Activated B cell treated with CpG ODN at 0.5 μM for 24 hours (primary cell): ENCODE data around the gene NRXN2. TPM values are rescaled to one million over a fixed set of nuclear protein-coding genes. Genes with fewer than 3 reads are reported as not detected.

Experiments used
- ATAC-seq: fragments of 200-7000 bp; cut with Tn5 transposase; one replicate; pipeline ENCODE4 v1.10.0; 2021; ENCODE audit warnings: low read depth, mild to moderate bottlenecking, moderate library complexity
- CTCF ChIA-PET: fragments of 350-600 bp; sonication (Branson Sonifier 250); formaldehyde crosslinking; loops from one replicate; lab custom pipeline; 2021; ENCODE audit warnings: antibody characterized with exemption; lab: Charles Lee
- POLR2A ChIA-PET: fragments of 350-600 bp; sonication (Branson Sonifier 250); formaldehyde crosslinking; loops from one replicate; lab custom pipeline; 2021; ENCODE audit warnings: antibody characterized with exemption; lab: Charles Lee
- DNase-seq: peaks from one replicate; pipeline ENCODE4 v3.0.0; 2022
- H3K27ac Mint-ChIP-seq: one replicate; pipeline ENCODE4 v1.8.0; 2020; ENCODE audit warnings: mixed read lengths
- H3K27me3 Mint-ChIP-seq: one replicate; pipeline ENCODE4 v1.8.0; 2021; ENCODE audit warnings: mixed read lengths
- H3K36me3 Mint-ChIP-seq: one replicate; pipeline ENCODE4 v1.8.0; 2021; ENCODE audit warnings: low read depth, mixed read lengths
- H3K4me1 Mint-ChIP-seq: one replicate; pipeline ENCODE4 v1.8.0; 2021; ENCODE audit warnings: mixed read lengths
- H3K4me3 Mint-ChIP-seq: one replicate; pipeline ENCODE4 v1.8.0; 2020; ENCODE audit warnings: mild to moderate bottlenecking, mixed read lengths
- H3K9me3 Mint-ChIP-seq: one replicate; pipeline ENCODE4 v1.8.0; 2020; ENCODE audit warnings: mixed read lengths
- intact Hi-C: fragments of 100-400 bp; cut with micrococcal nuclease; formaldehyde crosslinking; loops from one replicate; pipeline ENCODE4 v1.15.1; 2024
- total RNA-seq: library from RNA; stranded (reverse); gene quantifications from 2 replicates; pipeline ENCODE4 v1.2.3, GENCODE V29; 2022
- TF ChIP-seq, protein P1 (sequence below): fragments of 200-600 bp; IDR thresholded peaks from one replicate; pipeline ENCODE4 v1.8.0; 2022; ENCODE audit warnings: antibody characterized with exemption, mild to moderate bottlenecking

Gene NRXN2
- total RNA-seq, 1 donor from 2014 or later, result 0.73 TPM

DNA sequence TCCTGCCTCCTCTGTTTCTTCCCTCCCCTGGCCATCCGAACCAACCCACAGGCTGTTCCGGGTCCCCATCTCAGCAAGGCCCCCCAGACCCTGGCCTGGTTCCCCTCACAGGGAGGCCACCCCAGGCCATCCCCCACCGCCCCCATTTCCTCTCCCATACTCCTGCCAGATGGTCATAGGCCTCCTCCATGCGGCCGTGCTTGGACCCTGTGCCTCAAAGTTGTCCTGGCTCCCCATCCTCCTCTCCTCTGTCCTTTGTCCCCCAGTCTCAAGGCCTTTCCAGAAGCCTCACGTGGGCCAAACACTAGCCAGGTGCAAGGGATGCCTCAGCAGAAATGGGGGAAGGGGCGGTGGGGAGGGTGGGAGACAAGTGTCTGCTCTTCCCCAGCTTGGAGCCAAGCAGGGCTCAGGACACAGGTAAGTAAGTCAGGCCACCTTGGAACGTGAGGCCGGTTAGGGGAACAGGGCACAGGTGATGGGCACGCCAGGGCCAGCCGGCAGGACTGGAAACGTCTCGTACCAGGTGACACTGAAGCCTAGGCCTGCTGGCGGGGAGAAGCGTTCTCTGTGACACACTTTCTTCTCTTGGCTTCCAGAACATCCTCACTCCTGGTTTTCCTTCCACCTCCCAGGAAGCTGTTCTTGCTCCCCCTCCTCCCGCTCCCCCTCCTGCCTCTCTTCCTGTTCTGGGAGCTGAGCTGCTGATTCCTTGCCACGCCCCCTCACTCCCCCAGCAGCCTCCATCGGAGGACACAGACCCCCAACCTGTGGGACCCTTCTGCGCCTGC, 163.5 kb downstream of the NRXN2 start:
- DNase-seq, result no peak
- CTCF ChIA-PET, result no interaction called here
- TF ChIP-seq, protein P1, sequence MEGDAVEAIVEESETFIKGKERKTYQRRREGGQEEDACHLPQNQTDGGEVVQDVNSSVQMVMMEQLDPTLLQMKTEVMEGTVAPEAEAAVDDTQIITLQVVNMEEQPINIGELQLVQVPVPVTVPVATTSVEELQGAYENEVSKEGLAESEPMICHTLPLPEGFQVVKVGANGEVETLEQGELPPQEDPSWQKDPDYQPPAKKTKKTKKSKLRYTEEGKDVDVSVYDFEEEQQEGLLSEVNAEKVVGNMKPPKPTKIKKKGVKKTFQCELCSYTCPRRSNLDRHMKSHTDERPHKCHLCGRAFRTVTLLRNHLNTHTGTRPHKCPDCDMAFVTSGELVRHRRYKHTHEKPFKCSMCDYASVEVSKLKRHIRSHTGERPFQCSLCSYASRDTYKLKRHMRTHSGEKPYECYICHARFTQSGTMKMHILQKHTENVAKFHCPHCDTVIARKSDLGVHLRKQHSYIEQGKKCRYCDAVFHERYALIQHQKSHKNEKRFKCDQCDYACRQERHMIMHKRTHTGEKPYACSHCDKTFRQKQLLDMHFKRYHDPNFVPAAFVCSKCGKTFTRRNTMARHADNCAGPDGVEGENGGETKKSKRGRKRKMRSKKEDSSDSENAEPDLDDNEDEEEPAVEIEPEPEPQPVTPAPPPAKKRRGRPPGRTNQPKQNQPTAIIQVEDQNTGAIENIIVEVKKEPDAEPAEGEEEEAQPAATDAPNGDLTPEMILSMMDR, result no peak
- ATAC-seq, result no peak
- POLR2A ChIA-PET, result no interaction called here
- Mint-ChIP-seq H3K27ac (no peak overlapping the region), H3K27me3 (peaks cover 1% of the 10 kb centered on the region), H3K9me3 (no peaks in the 10 kb centered on the region), H3K4me1 (peaks cover 9% of the 10 kb centered on the region), H3K4me3 (no peak overlapping the region), H3K36me3 (no peaks in the 10 kb centered on the region)
- intact Hi-C loops, result no loop called here

GRCh38 chr11:64558869-64559268, 164.1 kb downstream of the NRXN2 start:
- H3K27ac Mint-ChIP-seq, result no peak overlapping the region
- TF ChIP-seq, protein P1, result no peak
- ATAC-seq (no peak), DNase-seq (no peak)
- H3K9me3 Mint-ChIP-seq, result no peaks in the 10 kb centered on the region
- no peak overlapping the region for H3K4me3 Mint-ChIP-seq
- ChIA-PET POLR2A (no interaction called here), CTCF (no interaction called here)
- peaks cover 1% of the 10 kb centered on the region for H3K27me3 Mint-ChIP-seq
- H3K4me1 Mint-ChIP-seq, result peaks cover 11% of the 10 kb centered on the region
- intact Hi-C loops, result no loop called here
- H3K36me3 Mint-ChIP-seq, result no peaks in the 10 kb centered on the region

DNA sequence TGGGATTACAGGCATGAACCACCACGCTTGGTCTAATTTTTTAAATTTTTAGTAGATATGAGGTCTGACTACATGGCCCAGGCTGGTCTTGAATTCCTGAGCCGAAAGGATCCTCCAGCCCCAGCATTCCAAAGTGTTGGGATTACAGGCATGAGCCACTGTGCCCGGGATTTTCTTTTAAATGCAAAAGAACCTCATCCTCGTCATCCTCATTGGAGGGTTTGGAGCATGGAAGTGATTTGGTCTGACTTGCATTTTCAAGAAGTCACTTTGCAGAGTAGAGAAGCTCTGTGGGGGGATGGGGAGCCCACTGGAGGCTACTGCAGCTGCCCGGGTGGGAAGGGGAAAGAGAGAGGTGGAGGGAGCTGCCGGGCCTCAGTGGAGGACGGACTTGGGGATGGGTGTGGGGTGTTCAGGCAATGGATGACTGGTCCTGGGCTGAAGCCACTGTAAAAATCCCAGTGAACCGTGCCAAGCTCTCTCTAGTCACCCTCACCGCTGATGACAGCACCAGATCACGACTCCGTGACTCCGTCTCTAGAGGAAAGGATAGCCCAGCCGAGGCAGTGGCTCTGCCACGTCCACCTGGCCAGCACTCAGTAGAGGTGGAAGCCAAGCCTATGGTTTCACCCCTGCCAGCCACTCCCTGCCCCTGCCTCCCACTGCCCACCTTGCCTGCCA, 164.8 kb downstream of the NRXN2 start:
- Mint-ChIP-seq H3K4me3 (no peak overlapping the region), H3K36me3 (no peaks in the 10 kb centered on the region), H3K27me3 (peaks cover 1% of the 10 kb centered on the region), H3K4me1 (peaks cover 15% of the 10 kb centered on the region), H3K27ac (no peak overlapping the region), H3K9me3 (no peaks in the 10 kb centered on the region)
- intact Hi-C loops, result no loop called here
- TF ChIP-seq, protein P1, result no peak
- ChIA-PET POLR2A (no interaction called here), CTCF (no interaction called here)
- DNase-seq, result no peak
- ATAC-seq, result no peak

GRCh38 chr11:64556721-64557250, 166.2 kb downstream of the NRXN2 start:
- Mint-ChIP-seq H3K4me3 (no peak overlapping the region), H3K36me3 (no peaks in the 10 kb centered on the region), H3K4me1 (peaks cover 15% of the 10 kb centered on the region), H3K27me3 (peaks cover 1% of the 10 kb centered on the region), H3K9me3 (no peaks in the 10 kb centered on the region), H3K27ac (no peak overlapping the region)
- DNase-seq (no peak), ATAC-seq (no peak)
- POLR2A ChIA-PET, result no interaction called here
- TF ChIP-seq, protein P1, result no peak
- CTCF ChIA-PET, result no interaction called here
- intact Hi-C loops, result no loop called here

Other genes starting within 250 kb of the NRXN2 start
- not detected in 2 replicates for gene SLC22A11, start 167.3 kb downstream of the NRXN2 start, total RNA-seq
- gene SLC22A12, start 132.0 kb downstream of the NRXN2 start, total RNA-seq, result not detected in 2 replicates
- 165 and 177 TPM in 2 replicates for gene RASGRP2, start 20.9 kb upstream of the NRXN2 start, total RNA-seq
- gene PYGM, start 36.8 kb upstream of the NRXN2 start, total RNA-seq, result 3.2 and 4.8 TPM in 2 replicates
- gene SF1, start 55.3 kb upstream of the NRXN2 start, total RNA-seq, result 640 and 687 TPM in 2 replicates
- 69.1 and 73.6 TPM in 2 replicates for gene MAP4K2, start 80.0 kb upstream of the NRXN2 start, total RNA-seq
- 35.1 and 44.6 TPM in 2 replicates for gene MEN1, start 87.4 kb upstream of the NRXN2 start, total RNA-seq
- gene CDC42BPG, start 121.5 kb upstream of the NRXN2 start, total RNA-seq, result 2.2 and 3.7 TPM in 2 replicates
- gene EHD1, start 155.4 kb upstream of the NRXN2 start, total RNA-seq, result 357 and 360 TPM in 2 replicates
- gene ATG2A, start 194.0 kb upstream of the NRXN2 start, total RNA-seq, result 31.2 and 35.0 TPM in 2 replicates
- gene PPP2R5B, start 201.5 kb upstream of the NRXN2 start, total RNA-seq, result 12.0 and 12.6 TPM in 2 replicates
- gene GPHA2, start 212.7 kb upstream of the NRXN2 start, total RNA-seq, result 0.33 and 0.71 TPM in 2 replicates
- gene MAJIN, start 248.9 kb upstream of the NRXN2 start, total RNA-seq, result 0.20 and 1.5 TPM in 2 replicates